WTC11 (cell line): ENCODE results near the gene GPALPP1.

Source experiments
- CBFB ChIP-seq: sonication (generic); formaldehyde crosslinking; IDR thresholded peaks from 2 replicates; pipeline ENCODE4 v1.8.1; 2022; ENCODE audit warnings: mild to moderate bottlenecking, low read depth, missing genetic modification reagents
- CTCF ChIP-seq: fragments of 200-600 bp; IDR thresholded peaks from 2 replicates; pipeline ENCODE4 v1.8.0; 2022; ENCODE audit warnings: antibody characterized with exemption
- ELF4 ChIP-seq: sonication (generic); formaldehyde crosslinking; IDR thresholded peaks from 2 replicates; pipeline ENCODE4 v1.8.1; 2022; ENCODE audit warnings: low read depth, mild to moderate bottlenecking, moderate library complexity, missing genetic modification reagents
- NR3C1 ChIP-seq: sonication (generic); formaldehyde crosslinking; conservative IDR thresholded peaks from 2 replicates; pipeline ENCODE4 v1.8.1; 2023; ENCODE audit warnings: low read depth, mild to moderate bottlenecking, missing genetic modification reagents
- ZNF317 ChIP-seq: sonication (generic); formaldehyde crosslinking; IDR thresholded peaks from 2 replicates; pipeline ENCODE4 v1.8.1; 2023; ENCODE audit warnings: low read depth, mild to moderate bottlenecking, moderate library complexity, missing genetic modification reagents, borderline replicate concordance
- TF ChIP-seq, protein P1 (sequence below): sonication (generic); formaldehyde crosslinking; IDR thresholded peaks from 2 replicates; pipeline ENCODE4 v1.8.0; 2022; ENCODE audit warnings: mild to moderate bottlenecking, missing genetic modification reagents

- TF ChIP-seq, protein P1, sequence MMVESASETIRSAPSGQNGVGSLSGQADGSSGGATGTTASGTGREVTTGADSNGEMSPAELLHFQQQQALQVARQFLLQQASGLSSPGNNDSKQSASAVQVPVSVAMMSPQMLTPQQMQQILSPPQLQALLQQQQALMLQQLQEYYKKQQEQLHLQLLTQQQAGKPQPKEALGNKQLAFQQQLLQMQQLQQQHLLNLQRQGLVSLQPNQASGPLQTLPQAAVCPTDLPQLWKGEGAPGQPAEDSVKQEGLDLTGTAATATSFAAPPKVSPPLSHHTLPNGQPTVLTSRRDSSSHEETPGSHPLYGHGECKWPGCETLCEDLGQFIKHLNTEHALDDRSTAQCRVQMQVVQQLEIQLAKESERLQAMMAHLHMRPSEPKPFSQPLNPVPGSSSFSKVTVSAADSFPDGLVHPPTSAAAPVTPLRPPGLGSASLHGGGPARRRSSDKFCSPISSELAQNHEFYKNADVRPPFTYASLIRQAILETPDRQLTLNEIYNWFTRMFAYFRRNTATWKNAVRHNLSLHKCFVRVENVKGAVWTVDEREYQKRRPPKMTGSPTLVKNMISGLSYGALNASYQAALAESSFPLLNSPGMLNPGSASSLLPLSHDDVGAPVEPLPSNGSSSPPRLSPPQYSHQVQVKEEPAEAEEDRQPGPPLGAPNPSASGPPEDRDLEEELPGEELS (CRISPR knock-in tag) = no peak
- TF ChIP-seq CTCF (no peak), ZNF317 (CRISPR knock-in tag) (no peak), NR3C1 (CRISPR knock-in tag) (no peak), CBFB (CRISPR knock-in tag) (no peak), ELF4 (CRISPR knock-in tag) (no peak)
These were observed 53.2 kb downstream of the GPALPP1 start for GRCh38 chr13:45042539-45042938.
